HepG2 (cell line): ENCODE results near the gene SLC12A5. TPM values are rescaled to one million over a fixed set of nuclear protein-coding genes. Genes with fewer than 3 reads are reported as not detected.

Experiments
- AGO1 ChIP-seq: fragments of 200-400 bp; formaldehyde crosslinking; IDR thresholded peaks from 2 replicates; pipeline ENCODE4 v1.6.1; 2017; ENCODE audit warnings: mild to moderate bottlenecking, low read depth, low read length, moderate library complexity; ENCODE audit not compliant: poor library complexity, severe bottlenecking
- DR1 ChIP-seq: sonication (generic); formaldehyde crosslinking; IDR thresholded peaks from 2 replicates; pipeline ENCODE4 v1.8.0; 2021; ENCODE audit warnings: mild to moderate bottlenecking, missing genetic modification reagents, inconsistent platforms
- ELF4 ChIP-seq: sonication (generic); formaldehyde crosslinking; IDR thresholded peaks from 2 replicates; pipeline ENCODE4 v1.5.0; 2020; ENCODE audit warnings: missing genetic modification reagents, mild to moderate bottlenecking, moderate library complexity, borderline replicate concordance
- EZH2 ChIP-seq: conservative IDR thresholded peaks from 2 replicates; pipeline ENCODE4 v1.6.1; 2012; ENCODE audit warnings: mild to moderate bottlenecking, low read depth, low read length, moderate library complexity
- NFE2 ChIP-seq: sonication (generic); formaldehyde crosslinking; IDR thresholded peaks from 2 replicates; pipeline ENCODE4 v1.4.0; 2020; ENCODE audit warnings: missing genetic modification reagents
- PATZ1 ChIP-seq: sonication (generic); formaldehyde crosslinking; IDR thresholded peaks from 2 replicates; pipeline ENCODE4 v1.4.0; 2020; ENCODE audit warnings: missing genetic modification reagents
- PLSCR1 ChIP-seq: sonication (generic); formaldehyde crosslinking; IDR thresholded peaks from 2 replicates; pipeline ENCODE4 v1.5.0; 2020; ENCODE audit warnings: missing genetic modification reagents, mild to moderate bottlenecking, borderline replicate concordance
- SPEN ChIP-seq: sonication (generic); formaldehyde crosslinking; IDR thresholded peaks from 2 replicates; pipeline ENCODE4 v1.5.1; 2020; ENCODE audit warnings: low read depth, mild to moderate bottlenecking, missing genetic modification reagents
- ZNF605 ChIP-seq: sonication (generic); formaldehyde crosslinking; IDR thresholded peaks from 2 replicates; pipeline ENCODE4 v1.8.0; 2022; ENCODE audit warnings: mild to moderate bottlenecking, missing genetic modification reagents
- polyA plus RNA-seq, 8 experiments: library from polyadenylated mRNA; depleted of rRNA in 3 of 8; stranded (reverse) in 7 of 8; unstranded in 1 of 8; fragments of >200 nt; fragmentation: Illumina TruSeq in 4 of 8; extraction: Trizol in 4 of 8; gene quantifications; 2 replicates each; pipeline versions ENCODE4 v1.2.1 to v1.2.3, GENCODE V29; 2011 to 2016; ENCODE audit warnings: low read depth in 4 of 8, missing spikeins in 1 of 8, mixed read lengths in 1 of 8; ENCODE audit not compliant: insufficient read depth in 1 of 8
- total RNA-seq, 5 experiments: library from RNA; depleted of rRNA; stranded (reverse); fragments of >200 nt; fragmentation: Illumina TruSeq; extraction: Trizol; gene quantifications; 2 replicates each; pipeline ENCODE4 v1.2.3, GENCODE V29; 2016; ENCODE audit warnings: low read depth in 1 of 5
- TF ChIP-seq, protein P1 (sequence below): sonication (generic); formaldehyde crosslinking; IDR thresholded peaks from 2 replicates; pipeline ENCODE4 v1.5.1; 2020; ENCODE audit warnings: missing genetic modification reagents, mild to moderate bottlenecking, borderline replicate concordance

The SLC12A5 gene
- total and polyA plus RNA-seq, 2 of the 13 experiments (the other 11 are each of a cell fraction or from before 2014, with no cell fraction given) = 4.3 to 5.4 TPM

DNA sequence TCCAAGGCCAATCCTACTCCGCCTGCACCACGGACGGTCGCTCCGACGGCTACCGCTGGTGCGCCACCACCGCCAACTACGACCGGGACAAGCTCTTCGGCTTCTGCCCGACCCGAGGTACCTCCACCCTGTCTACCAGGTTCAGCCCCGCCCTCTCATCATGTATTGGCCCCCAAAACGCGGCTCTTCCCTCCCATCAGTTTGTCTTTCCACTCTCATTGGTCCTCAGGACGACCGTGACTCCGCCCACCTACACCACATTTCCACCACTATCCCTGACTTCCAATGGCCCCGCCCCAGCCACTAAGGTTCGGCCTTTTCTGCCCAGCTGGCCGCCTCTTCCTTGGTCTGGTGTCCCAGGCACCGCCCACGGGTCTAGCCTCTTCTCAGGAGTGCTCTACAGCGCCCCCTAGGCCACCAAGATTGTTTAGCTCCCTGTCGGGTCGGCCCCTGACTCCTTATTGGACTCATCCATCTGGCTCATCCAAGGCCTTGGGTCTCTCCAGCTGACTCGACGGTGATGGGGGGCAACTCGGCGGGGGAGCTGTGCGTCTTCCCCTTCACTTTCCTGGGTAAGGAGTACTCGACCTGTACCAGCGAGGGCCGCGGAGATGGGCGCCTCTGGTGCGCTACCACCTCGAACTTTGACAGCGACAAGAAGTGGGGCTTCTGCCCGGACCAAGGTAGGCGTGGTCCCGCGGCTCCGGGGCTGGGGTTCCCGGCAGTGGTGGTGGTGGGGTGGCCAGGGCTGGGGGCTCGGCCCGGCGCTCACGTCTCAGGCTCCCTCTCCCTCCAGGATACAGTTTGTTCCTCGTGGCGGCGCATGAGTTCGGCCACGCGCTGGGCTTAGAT is 17.2 kb upstream of the SLC12A5 start (continued):
- TF ChIP-seq DR1 (CRISPR knock-in tag) = no peak
- TF ChIP-seq, protein P1, sequence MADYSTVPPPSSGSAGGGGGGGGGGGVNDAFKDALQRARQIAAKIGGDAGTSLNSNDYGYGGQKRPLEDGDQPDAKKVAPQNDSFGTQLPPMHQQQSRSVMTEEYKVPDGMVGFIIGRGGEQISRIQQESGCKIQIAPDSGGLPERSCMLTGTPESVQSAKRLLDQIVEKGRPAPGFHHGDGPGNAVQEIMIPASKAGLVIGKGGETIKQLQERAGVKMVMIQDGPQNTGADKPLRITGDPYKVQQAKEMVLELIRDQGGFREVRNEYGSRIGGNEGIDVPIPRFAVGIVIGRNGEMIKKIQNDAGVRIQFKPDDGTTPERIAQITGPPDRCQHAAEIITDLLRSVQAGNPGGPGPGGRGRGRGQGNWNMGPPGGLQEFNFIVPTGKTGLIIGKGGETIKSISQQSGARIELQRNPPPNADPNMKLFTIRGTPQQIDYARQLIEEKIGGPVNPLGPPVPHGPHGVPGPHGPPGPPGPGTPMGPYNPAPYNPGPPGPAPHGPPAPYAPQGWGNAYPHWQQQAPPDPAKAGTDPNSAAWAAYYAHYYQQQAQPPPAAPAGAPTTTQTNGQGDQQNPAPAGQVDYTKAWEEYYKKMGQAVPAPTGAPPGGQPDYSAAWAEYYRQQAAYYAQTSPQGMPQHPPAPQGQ (CRISPR knock-in tag) = no peak
- TF ChIP-seq AGO1 = peak; percentile 27
- TF ChIP-seq ELF4 (CRISPR knock-in tag) = no peak
- TF ChIP-seq NFE2 (CRISPR knock-in tag) = no peak
- TF ChIP-seq ZNF605 (CRISPR knock-in tag) = no peak
- no peak for TF ChIP-seq PLSCR1
- 0 out of 2 replicates have a peak, but pooled peaks have one; percentile 14 for TF ChIP-seq SPEN (CRISPR knock-in tag)
- TF ChIP-seq EZH2 = peak; percentile 84
- TF ChIP-seq PATZ1 = no peak
- TF ChIP-seq, all 625 proteins: peak for 14
